ENCODE data around the gene COL4A5.

Gene COL4A5

DNA sequence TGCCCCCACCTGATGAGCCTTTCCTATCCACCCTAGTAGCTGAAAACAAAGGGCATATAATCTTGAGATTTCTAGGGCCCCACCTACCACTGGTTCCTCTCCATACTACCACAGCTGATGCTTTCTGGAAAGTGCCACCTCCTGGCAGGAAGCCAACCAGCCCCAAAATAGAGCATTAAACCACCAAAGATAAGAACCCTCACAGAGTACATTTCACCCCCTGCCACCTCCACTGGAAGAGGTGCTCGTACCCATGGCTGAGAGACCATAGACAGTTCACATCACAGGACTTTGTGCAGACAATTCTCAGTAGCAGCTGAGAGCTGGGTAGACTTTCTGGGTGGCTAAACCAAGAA lies 202.6 kb downstream of the COL4A5 start:
- DNase-seq = no peak

DNA sequence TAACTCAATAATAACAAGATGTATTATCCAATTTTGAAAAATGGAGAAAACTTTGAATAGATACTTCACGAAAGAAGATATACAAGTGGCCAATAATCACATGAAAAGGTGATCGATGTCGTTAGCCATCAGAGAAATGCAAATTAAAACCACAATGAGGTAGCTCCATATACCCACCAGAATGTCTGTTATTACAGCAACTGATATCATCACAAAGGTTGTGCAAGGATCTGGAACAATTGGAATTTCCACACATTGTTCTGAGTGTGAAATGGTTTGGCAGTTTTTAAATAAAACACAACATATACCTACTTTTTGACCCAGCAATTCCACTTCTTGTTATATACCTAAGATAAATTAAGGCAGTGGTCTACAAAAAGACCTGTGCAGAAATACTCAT lies 225.1 kb downstream of the COL4A5 start:
- DNase-seq = no peak

DNA sequence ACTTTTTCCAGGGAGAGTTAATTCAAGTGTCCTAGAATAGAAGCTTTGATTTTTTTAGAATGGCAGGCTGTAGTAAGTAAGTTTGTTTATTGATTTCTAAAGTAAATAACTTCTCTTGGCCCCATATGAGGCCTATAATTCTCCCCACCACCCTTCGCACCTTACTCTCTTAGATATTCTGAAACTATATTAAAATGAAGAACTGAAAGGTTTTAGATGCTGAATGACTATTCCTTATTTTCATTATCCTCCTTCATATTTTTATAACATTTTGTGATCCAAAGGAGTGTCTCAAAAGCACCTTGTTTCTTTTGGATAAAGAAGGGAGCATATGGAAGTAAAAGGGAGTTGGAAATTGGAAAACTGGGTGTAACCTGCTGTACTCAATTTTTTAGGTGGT lies 226.5 kb downstream of the COL4A5 start:
- DNase-seq = no peak

DNA sequence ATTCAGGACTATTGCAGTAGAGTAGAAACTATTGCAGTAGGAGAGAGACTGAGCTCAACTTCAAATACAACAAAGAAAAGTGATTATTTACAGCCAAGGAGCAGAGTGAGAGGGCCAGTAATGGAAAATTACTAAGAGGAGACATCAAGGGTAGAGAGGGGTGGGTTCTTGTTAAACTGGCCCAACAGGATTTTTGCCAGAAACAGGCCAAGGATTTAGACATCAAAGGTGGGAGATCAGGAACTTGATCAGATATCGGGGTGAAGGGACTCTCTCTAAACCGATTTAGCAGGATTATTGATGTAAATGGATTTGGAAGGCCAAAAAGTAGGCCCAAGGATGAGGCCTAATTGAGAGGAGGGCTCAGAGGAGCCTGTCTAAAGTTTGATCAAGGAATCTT lies 231.9 kb downstream of the COL4A5 start:
- no peak for DNase-seq

DNA sequence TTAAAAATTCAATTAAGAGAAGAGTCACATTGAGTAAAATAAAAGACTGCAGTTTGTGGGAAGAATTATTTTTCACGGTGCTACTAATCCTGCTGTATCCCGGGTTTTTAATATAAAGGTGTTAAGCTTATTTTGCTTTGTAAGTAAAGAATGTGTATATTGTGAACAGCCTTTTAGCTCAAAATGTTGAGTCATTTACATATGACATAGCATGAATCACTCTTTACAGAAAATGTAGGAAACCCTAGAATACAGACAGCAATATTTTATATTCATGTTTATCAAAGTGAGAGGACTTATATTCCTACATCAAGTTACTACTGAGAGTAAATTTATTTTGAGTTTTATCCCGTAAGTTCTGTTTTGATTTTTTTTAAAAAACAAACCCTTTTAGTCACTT lies 257.1 kb downstream of the COL4A5 start:
- no peak for DNase-seq

DNA sequence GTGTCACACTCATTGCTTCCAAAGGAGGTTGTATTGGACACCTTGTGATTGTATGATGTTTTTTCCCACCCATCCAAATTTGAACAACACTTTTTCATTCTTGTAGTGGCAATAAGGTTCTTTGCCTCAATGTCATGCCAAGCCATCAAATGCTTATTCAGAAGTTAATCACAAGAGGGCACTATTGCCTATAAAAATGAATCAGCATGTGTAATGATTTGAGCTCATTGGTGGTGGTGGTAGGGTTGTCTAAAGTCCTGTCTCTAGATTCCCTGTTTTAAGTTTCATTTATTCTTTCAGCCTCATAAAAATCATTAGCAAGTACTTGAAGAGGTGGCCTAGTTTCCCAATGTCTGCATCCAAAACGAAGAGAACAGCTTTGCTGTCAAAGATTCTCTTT lies 259.7 kb downstream of the COL4A5 start:
- no peak for DNase-seq

DNA sequence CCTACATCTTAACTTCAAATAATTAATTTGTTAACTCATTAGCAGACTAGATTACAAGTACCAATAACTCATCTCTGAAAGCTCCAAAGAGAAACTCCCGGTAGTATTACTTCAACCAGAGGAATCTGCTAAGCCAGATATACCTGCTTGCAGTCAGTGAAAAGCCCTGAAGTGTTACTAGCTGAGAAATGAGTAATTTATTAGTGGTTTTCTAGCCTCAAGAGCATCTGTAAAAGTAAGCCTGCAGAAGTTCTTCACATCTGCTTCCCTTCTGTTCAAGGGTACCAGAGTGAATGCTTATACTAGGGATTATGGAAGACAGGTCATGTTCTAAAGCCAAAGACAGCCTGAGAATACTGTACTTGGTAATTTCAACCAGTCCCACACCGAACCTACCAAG lies 262.0 kb downstream of the COL4A5 start:
- DNase-seq = no peak

DNA sequence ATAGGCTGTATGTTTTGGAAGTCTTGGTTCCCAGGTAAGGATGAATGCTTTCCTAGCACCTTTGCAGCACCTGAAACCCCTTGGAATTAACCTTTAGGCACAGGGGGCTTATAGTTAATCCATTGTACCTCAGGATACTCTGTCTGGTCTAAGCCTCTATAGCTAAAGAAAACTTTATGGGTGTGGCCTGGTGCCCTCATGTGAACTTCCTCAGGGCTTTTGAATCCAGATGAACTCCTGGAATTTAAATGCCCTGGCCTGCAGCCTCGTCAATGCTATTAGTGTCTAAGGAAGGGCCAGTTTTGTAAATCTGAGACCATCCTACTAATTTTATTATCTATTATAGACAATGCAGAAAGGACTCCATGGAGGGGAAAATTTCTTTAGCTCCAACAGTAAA lies 262.9 kb downstream of the COL4A5 start:
- DNase-seq = no peak

DNA sequence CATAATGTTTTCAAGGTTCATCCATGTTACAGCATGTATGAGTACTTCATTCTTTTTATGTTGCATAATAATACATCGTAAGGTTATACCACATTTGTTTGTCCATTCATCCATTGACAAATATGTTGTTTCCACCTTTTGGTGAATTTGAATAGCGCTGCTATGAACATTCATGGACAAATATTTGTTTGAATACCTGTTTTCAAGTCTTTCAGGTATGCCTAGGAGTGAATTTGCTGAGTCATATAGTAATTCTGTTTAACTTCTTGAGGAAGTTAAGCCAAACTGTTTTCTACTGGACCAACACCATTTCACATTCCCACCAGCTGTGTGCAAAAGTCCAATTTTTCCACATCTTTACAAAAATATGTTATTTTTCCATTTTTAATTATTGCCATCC lies 265.2 kb downstream of the COL4A5 start:
- DNase-seq = no peak

DNA sequence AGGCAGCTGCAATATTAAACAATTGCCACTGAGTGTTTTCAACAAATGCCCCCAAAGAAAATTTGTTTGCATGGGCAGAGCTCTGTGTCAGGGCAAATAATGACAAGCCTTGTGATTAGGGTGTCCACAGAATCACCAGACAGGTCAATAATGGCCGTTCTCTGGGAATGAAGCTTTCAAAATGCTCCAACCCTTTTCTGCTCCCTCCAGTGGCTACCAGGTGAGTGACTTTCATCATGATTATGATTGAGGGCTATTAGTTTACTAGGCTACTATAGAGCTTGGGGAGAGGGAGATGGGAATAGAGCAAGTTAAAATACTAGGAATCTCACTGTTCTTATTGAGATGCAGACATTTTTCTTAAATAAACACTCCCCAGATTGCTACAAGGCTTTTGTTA lies 273.2 kb downstream of the COL4A5 start:
- DNase-seq = no peak

DNA sequence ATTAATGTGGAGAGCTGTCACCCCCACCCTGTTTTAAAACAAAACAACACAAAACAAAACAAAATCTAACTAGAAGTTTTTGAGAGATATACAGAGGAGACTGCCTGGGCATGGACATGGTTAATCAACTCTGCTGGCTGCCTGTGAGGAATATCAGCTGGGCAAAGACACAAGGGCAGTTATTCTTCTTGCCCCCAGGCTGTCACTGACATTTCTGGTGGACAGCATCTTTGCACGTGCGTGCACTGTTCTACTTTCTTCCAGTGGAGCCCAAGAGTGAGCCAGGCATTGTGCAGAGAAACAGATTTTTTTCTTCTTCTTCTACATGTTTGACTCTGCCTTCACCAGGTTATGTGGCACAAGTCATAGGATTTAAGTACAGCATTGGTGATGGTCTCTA lies 282.9 kb downstream of the COL4A5 start:
- DNase-seq = no peak

DNA sequence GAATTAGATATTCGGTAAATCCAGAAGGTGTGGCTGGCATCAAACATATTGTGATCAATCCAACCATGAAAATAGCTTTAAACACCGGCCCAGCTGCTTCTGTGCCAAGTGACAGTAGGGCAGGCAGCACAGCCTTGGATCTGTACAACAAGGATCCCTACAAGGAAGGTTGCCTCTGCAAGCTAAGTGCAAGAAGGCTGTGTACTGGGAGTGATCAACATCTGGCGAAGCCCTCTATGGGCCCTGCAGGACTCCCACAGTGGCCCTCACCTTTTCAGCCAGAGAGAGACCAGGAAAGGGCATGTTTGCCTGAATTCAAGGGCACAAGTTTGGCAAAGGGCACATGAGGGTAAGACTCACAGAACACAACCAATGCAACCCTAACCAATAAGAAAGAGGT lies 287.1 kb downstream of the COL4A5 start:
- no peak for DNase-seq

DNA sequence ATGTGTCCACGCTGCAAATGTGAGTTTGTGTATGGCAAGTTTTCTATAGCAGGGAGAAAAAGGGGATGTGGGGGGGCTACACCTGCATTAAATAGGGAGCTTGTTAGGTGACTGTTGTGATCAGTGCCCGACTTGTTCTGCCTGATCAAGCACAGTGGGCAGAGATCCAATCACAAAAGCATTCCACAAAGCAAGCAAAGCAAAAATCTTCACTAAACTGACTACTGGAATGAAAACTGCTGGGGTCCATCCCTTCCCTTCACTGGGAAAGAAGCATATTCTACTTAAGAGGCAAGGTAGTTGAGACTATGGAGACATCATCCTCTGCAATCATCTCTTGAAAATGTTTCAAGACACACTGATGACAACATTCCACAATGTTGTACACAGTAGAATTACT lies 291.5 kb downstream of the COL4A5 start:
- DNase-seq = no peak

DNA sequence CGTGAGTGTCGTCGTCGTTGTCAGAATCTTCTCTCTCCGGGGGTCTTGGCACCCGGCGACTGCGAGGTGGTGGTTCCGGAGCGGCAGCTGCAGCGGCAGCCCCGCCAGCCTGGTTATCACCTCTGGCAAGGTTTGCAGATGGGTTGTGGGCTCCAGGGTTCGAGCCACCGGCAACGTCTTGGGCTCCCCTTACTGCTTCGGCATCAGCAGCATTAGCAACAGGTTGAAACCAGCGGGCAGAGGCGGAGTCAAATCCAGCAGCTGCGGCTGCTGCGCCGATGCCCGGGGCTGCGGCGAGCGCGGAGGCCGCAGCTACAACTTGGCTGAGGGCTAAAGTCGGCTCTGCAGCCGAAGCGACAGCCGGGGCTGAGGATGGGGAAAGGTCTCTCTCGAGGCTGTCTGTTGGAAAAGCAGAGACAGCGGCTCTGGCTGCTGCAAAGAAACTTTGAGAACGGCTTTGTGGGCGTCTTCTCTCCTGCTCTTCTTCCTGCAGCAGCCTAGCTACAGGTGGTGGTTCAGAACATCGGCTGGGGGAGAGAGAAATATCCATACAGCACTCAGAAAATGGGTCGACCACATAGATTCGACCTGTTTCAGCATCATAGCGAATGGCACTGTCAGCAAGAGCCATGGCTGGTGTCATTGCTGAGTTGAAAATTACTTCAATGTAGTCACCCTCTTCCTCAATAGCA lies 293.1 kb downstream of the COL4A5 start:
- no peak for DNase-seq

DNA sequence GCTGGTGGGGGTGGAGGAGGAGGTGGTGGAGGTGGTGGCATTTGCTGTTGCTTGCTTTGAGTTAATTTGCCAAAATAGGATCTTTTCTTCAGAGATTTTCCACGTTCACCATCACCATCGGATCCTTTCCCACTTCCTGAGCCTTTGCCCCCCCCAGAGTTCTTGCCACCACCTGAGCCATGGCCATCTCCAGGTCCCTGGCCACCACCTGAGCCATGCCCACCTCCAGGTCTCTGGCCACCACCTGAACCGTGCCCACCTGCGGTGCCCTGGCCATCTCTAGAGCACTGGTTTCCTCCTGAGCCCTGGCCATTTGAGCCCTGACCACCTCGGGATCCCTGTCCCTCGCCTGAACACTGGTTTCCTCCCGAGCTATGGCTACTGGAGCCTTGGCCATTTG lies 294.8 kb downstream of the COL4A5 start:
- DNase-seq = no peak

DNA sequence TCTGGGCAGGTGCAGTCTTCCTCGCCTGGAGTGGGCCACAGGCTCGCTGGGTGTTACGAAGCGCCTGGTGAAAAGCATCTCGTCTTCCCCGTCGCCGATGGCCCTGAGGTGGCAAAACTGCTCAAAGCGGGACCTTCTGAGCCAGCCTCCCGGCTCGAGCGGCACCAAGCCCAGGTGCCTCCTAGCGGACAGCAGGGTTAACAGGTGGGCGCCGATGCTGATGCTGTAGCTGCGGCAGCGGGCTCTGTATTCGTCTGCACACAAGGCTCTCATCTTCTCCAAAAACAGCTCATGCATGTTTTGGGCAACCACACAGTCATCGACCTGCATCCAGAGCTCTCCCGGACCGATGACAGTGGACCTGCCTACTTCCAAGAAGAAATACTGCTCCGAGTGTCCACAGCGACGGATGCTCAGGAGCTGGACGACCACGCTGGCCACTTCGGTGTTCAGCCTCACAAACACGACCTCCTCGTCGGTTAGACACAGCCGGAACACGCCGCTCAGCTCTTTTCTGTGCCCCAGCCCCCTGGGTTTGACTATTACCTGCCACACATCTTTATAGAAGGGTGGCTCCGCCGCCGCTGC lies 295.5 kb downstream of the COL4A5 start:
- no peak for DNase-seq

DNA sequence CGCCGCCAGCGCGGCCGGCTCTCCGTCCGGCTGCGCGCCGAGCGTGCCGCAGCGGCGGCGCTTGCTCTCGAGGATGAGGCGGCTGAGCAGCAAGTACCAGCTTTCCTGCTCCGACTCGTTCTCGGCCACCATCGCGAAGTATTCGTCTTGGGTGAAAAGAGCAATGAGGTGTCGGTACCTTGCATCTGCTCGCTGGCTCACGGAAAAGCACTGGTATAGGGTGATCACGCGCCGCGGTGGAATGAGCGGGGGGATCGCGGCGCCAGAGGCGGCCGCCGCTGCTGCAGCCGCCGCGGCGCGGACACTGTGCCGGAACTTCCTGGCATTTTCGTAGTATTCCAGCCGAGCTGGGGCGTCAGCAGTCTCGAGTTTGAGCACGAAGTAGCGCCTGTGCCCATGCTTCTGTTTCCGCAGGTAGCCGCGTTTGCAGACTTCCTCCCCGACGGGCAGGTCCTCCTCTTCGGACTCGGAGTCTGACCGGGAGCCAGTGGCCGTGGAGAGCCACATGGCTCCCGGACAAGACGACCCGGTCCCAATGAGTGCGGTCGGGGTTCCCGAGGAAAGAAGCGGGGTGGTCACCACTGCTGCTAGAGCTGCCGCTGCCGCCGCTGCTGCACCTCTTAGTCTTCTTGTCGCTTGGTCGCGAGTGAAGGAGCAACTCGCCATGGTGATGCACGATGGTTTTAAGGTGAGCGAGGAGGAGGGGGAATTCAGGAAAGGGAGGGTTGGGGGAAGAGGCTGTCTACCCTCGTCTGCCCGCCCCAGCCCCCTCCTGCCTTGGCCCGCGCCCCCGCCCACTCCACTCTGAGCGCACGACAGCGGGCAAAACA lies 296.3 kb downstream of the COL4A5 start:
- DNase-seq = no peak

DNA sequence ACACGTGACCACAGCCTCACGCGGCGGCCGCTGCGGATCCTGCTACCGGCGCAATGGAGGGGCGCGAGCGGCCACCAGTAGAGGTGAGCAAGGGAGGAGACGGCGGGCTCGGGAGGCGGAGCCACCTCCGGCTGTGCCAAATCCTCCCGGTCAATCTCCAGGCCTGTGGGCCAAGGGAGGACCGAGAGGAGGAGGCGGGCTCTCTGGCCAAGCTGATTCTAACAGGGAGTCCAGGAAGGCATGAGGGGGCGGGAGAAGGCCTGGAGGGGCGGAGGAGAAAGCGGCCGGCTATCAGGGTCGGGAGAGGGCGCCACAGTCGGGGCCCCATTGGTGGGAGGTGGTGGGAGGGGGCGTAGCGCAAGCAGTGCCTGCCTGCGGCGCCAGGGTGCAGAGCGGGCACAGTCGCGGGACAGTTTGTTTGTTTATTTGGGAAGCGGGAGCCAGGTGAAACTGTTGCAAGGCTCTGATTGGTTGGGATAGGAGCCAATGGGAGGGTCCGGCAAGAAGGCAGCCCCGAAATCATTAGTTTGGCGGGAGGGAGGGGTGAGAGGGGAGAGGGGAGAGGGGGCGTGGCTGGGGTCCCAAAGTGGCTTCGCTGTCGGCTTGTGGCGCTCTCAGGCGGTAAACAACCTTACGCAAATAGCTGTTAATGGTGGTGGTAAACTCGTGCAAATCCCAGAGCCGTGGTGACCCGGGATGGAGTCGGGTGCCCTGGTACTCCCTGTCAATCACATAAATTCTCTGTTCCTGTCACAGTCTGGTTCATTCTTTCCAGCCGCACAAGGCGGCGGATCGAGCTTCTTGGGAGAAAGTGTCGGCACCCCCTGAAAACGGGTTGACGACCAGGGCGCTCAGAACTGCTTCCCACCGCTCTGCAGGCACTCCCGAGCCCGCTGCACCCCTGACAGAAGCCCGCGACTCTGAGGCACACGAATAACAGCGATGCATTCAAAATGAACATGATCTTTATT lies 297.2 kb downstream of the COL4A5 start, which contains the start of gene IRS4:
Gene IRS4 (minus strand): TSS at position 55 of the 971 bp plus-strand sequence.
- DNase-seq = no peak

DNA sequence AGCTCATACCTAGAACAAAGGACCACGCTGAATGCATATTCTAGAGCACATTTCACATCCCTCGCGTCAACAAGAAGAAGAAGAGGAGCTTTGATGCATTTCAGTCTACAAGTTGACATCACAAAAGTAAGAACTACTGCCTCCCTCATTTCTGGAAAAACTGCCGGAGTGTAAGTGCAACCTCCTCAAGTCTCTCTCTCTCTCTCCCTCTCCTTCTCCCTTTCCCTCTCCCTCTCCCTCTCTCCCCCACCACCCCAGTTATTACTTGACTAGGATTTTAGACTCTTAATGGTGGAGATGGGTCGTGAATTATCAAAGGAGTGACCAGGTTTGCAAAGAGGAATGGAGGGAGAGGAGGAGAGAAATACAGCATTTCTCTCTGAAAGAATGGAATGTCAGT lies 298.1 kb downstream of the COL4A5 start:
- DNase-seq = no peak

DNA sequence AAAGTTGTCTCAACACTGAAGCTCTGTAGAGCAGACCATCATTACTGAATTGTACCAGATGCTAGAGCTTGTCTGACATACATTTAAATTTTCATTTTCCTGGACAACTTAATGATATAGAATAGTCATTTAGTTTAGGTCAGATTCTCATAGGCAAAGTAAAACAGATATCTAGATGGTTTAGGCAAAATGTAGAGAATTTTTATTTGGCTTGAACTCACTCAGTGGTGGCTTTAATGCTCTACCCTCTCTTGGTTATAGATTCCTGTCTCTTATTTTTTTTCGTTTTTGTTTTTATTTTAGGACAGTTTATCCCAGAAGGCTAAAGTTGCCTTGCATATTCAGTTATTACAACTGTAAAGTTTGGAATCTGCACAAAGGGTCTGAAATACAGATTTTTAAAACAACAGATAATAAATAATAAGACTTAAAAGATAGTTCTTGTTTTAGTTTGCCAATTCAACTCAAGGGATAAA lies 300.7 kb downstream of the COL4A5 start:
- DNase-seq = no peak

Measured in activated CD8-positive, alpha-beta memory T cell treated with anti-CD3 and anti-CD28 coated beads, Interleukin-2, amount 50 U/mL, for 48 hours (primary cell).